Mammary epithelial cell (primary cell): ENCODE data around the gene CLEC3B.

Experiments used
- CTCF ChIP-seq, 2 donors: IDR thresholded peaks in 1 of 2; conservative IDR thresholded peaks in 1 of 2; 2 replicates each; pipeline ENCODE4 v1.5.1; 2011 to 2012; ENCODE audit warnings: inconsistent platforms in 2 of 2, low read length in 2 of 2, mild to moderate bottlenecking in 2 of 2, control low read depth in 1 of 2, low read depth in 1 of 2; ENCODE audit not compliant: insufficient read depth in 1 of 2; ENCODE audit errors: extremely low read depth in 1 of 2
- EZH2 ChIP-seq: IDR thresholded peaks from 2 replicates; pipeline ENCODE4 v1.6.1; 2012; ENCODE audit warnings: low read length, inconsistent platforms, borderline replicate concordance

- no peak for TF ChIP-seq EZH2
- no peak for TF ChIP-seq CTCF (conservative IDR thresholded peaks at IDR 0.05 in 1 of 2, IDR thresholded peaks at IDR 0.05 in 1 of 2; ENCODE audit: extremely low read depth in 1 of 2, insufficient read depth in 1 of 2, low read depth in 1 of 2, low read length in 2 of 2)
Measured at GRCh38 chr3:45079715-45080114, 53.6 kb downstream of the CLEC3B start.
